GM18519 (cell line): ENCODE results near the gene AP5B1.

Experiments
- ATAC-seq: cut with Tn5 transposase; IDR thresholded peaks from one replicate; pipeline ENCODE4 v1.9.1; 2021; ENCODE audit warnings: mild to moderate bottlenecking, moderate library complexity; ENCODE audit not compliant: unreplicated experiment, low FRiP score

The AP5B1 gene

GRCh38 chr11:65787649-65788622, 7.2 kb upstream of the AP5B1 start:
- no peak for ATAC-seq

GRCh38 chr11:65786786-65787636, 6.2 kb upstream of the AP5B1 start, which contains the start of gene OVOL1:
Gene OVOL1 (plus strand): TSS chr11:65787063. CDS start chr11:65787374, 311 bp downstream.
- ATAC-seq: no peak

GRCh38 chr11:65786008-65786785, 5.4 kb upstream of the AP5B1 start:
- no peak for ATAC-seq

GRCh38 chr11:65785319-65786007, 4.7 kb upstream of the AP5B1 start:
- no peak for ATAC-seq

GRCh38 chr11:65782816-65783228, 2.0 kb upstream of the AP5B1 start:
- no peak for ATAC-seq

- ATAC-seq: no peak
These were observed 1.4 kb upstream of the AP5B1 start for GRCh38 chr11:65781962-65782815.

- no peak for ATAC-seq
These were observed 581 bp upstream of the AP5B1 start for GRCh38 chr11:65781152-65781961.

- ATAC-seq: no peak
These were observed 632 bp downstream of the AP5B1 start for GRCh38 chr11:65779919-65780769.

GRCh38 chr11:65779669-65779918, 1.2 kb downstream of the AP5B1 start:
- ATAC-seq: no peak

- ATAC-seq: no peak
These were observed 1.7 kb downstream of the AP5B1 start for GRCh38 chr11:65778901-65779668.

GRCh38 chr11:65778431-65778900, 2.3 kb downstream of the AP5B1 start:
- no peak for ATAC-seq

- ATAC-seq: no peak
These were observed 2.9 kb downstream of the AP5B1 start for GRCh38 chr11:65777821-65778361.

GRCh38 chr11:65777241-65777640, 3.5 kb downstream of the AP5B1 start:
- no peak for ATAC-seq

GRCh38 chr11:65776710-65777141, 4.0 kb downstream of the AP5B1 start:
- no peak for ATAC-seq

- ATAC-seq: no peak
These were observed 4.6 kb downstream of the AP5B1 start for GRCh38 chr11:65776196-65776595.
